ENCODE data around the gene DECR2.
A peak's percentile ranks its signal among the peaks of the same experiment; 100 is the strongest.

Gene DECR2, protein sequence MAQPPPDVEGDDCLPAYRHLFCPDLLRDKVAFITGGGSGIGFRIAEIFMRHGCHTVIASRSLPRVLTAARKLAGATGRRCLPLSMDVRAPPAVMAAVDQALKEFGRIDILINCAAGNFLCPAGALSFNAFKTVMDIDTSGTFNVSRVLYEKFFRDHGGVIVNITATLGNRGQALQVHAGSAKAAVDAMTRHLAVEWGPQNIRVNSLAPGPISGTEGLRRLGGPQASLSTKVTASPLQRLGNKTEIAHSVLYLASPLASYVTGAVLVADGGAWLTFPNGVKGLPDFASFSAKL
- total RNA-seq, result 1.9 to 7.2 (median 4.1) reads per million in 9 experiments

DNA sequence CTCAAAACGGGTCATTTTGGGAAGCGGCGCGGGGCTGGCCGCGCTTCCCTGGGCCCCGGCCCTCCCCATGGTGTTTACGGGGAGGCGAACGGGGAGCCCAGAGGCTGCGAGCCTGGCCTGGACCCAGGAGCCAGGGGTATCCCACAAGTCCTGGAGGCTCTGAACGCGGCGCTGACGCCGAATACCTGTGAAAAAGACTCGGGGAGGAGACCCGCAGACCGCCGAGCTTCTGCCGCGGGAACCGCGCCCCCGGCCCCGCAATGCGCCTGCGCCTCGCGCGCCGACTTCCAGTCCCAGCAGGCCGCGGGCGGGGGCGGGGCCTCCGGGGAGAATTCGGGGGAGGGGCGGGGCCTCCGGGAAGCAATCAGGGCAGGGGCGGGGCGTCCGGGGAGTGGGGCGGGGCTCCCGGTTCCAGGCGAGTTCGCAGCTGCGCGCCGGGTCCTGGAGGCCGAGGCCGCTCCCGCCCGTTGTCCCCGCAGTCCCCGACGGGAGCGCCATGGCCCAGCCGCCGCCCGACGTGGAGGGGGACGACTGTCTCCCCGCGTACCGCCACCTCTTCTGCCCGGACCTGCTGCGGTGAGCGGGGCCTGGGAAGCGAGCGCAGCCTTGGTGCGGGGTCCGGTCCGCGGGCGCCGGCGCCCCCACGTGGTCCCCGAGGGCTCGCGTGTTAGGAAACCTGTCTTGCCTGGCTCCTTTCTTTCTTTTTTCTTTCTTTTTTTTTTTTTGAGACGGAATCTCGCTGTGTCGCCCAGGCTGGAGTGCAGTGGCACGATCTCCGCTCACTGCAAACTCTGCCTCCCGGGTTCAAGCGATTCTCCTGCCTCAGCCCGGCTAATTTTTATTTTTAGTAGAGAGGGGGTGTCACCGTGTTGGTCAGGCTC lies at the start of gene DECR2:
DECR2 (plus strand) TSS at position 418 of the 881 bp plus-strand sequence; CDS start at position 497, 79 bp downstream.
- peak; percentile 75 for ATAC-seq (replicated peaks)
- peak within 1 kb of the TSS; percentile 85 to 86 for H3K4me3 Mint-ChIP-seq
- H3K36me3 Mint-ChIP-seq (ENCODE audit: insufficient read depth), result peaks cover 32% of the 10 kb centered on the region
- no peaks in the 10 kb centered on the region for H3K27me3 Mint-ChIP-seq
- H3K4me1 Mint-ChIP-seq (ENCODE audit: low read depth in 2 of 2), result peaks cover 5 to 19% of the 10 kb centered on the region in 2 donors
- no peaks in the 10 kb centered on the region for H3K9me3 Mint-ChIP-seq
- DNase-seq, result peak; percentile 91 to 94 (median 92)
- peak within 1 kb of the TSS; percentile 87 to 90 for H3K27ac Mint-ChIP-seq

DNA sequence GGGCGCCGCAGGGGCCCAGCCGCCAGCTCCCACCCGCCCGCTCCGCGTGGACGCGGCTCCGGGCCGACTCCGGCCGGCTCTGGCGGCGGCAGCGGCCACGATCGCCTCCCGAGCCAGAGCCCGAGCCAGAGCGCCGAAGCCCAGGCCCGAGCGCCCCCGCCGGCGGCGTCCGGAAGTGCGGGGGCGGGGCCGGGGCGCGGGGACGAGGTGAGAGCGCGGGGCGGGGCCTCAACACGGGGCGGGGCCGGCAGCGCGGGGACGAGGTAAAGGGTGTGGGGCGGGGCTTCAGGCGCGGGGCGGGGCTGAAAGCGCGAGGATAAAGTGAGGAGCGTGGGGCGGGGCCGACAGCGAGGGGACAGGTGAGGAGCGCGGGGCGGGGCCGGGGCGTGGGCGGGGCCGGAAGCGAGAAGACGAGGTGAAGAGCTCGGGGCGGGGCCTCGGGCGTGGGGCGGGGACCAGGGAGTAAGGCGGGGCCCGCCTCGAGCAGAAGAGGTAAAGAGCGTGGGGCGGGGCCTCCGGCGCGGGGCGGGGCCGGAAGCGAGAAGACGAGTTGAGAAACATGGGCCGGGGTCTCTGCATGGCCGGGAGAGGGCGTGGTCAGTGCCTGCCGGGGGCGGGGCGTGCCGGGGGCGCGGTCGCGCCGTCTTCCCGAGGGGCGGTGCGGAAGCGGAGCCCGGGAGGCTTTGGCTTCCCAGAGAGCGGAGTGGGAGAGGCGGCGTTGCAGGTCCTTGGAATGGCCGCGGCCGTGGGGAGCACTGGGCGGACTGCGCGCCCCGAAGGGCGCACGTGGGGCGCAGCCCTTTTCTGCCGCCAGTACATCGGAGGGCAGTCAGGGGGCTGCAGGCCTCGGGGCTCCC lies 48.9 kb upstream of the DECR2 start, which contains the start of gene AXIN1:
AXIN1 (minus strand) TSS at position 177 of the 857 bp plus-strand sequence. CDS start 5,698 bp downstream, outside the sequence.
- H3K36me3 Mint-ChIP-seq (ENCODE audit: insufficient read depth), result peaks cover 16% of the 10 kb centered on the region
- H3K27me3 Mint-ChIP-seq, result no peaks in the 10 kb centered on the region
- peak within 1 kb of the TSS; percentile 79 to 85 for H3K4me3 Mint-ChIP-seq
- DNase-seq, result peak; percentile 96 to 99 (median 97)
- ATAC-seq (replicated peaks), result peak; percentile 71
- H3K9me3 Mint-ChIP-seq, result no peaks in the 10 kb centered on the region
- peaks cover 38 to 46% of the 10 kb centered on the region in 2 donors for H3K4me1 Mint-ChIP-seq (ENCODE audit: low read depth in 2 of 2)
- peak within 1 kb of the TSS; percentile 56 to 86 for H3K27ac Mint-ChIP-seq

DNA sequence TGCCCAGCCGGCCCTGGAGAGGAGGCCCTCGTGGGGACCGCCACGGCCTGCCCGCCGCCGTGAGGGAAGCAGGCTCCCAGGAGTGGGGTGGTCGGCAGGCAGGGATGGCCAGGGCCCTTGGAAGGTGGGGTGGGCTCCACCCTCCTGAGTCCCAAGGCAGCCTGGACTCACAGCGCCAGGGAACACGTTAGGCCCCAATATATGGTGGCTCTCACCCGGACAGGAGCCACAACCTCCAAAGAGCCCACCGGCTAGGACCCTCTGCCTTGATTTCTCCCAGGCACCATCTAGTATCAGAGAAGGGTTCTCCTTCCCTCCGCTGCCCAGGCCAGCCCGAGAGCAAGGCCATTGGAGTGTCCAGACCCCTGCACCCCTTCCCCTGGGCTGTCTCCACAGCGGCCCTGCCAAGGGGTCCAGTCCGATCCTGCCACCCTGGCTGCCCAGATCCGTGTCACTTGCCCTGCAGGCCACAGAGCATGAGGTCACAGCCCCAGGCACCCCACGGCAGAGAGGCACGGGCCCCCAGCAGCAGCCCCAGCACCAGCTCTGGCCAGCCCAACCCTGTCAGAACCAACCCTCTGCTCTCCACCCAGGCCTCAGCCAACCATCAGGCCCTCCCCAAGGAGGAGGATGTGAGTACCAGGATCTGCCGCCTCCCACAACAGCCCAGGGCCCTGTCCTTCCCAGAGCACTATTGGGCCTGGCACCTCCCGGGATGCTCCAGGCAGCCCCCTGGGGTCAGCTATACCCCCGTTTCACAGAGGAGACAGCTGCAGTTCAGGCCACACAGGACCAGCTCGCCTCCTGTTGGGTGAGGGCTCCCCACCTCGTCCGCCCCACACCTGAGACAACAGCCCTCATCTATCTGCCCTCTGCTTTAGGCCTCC lies 48.0 kb upstream of the DECR2 start:
- no peaks in the 10 kb centered on the region for H3K9me3 Mint-ChIP-seq
- H3K36me3 Mint-ChIP-seq (ENCODE audit: insufficient read depth), result peaks cover 16% of the 10 kb centered on the region
- peak overlapping the region in 1 of 2 donors; percentile 73 for H3K27ac Mint-ChIP-seq
- peak overlapping the region; percentile 74 to 83 for H3K4me3 Mint-ChIP-seq
- DNase-seq, result peak in 2 of 3 experiments; percentile 15 to 26
- H3K27me3 Mint-ChIP-seq, result no peaks in the 10 kb centered on the region
- H3K4me1 Mint-ChIP-seq (ENCODE audit: low read depth in 2 of 2), result peaks cover 31 to 37% of the 10 kb centered on the region in 2 donors
- no peak for ATAC-seq (replicated peaks)

DNA sequence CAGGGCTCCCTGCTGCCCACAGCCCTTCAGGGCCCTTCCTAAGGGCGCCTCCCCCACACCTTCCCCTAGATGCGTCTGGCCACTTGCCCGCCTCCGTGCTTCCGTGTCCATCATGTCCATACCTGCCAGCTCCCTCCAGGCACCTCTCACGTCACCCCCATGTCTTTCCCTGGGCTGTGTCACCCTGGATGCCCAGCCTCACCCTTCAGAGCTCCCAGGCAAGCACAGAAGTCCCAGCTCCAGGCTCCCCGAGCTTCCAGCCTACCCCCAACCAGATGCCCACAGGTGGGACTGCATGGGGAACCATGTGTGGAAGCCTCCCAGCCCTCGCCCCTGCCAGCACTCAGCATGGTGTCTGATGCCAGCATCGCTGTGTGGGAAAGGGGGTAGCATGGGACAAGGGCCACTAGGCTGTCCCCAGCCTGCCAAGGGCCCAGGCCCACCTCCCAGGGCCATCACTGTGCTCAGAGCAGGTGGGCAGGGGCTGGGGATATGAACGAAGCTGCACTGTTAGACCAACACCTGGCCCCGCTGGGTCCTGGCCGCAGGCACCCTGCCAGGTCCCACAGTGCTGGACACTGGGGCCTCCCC lies 47.3 kb upstream of the DECR2 start:
- no peaks in the 10 kb centered on the region for H3K9me3 Mint-ChIP-seq
- no peaks in the 10 kb centered on the region for H3K27me3 Mint-ChIP-seq
- H3K36me3 Mint-ChIP-seq (ENCODE audit: insufficient read depth), result peaks cover 15% of the 10 kb centered on the region
- peak overlapping the region; percentile 74 to 83 for H3K4me3 Mint-ChIP-seq
- H3K4me1 Mint-ChIP-seq (ENCODE audit: low read depth in 2 of 2), result peaks cover 27 to 35% of the 10 kb centered on the region in 2 donors
- ATAC-seq (replicated peaks) (no peak), DNase-seq (no peak)
- peak overlapping the region; percentile 73 to 90 for H3K27ac Mint-ChIP-seq

DNA sequence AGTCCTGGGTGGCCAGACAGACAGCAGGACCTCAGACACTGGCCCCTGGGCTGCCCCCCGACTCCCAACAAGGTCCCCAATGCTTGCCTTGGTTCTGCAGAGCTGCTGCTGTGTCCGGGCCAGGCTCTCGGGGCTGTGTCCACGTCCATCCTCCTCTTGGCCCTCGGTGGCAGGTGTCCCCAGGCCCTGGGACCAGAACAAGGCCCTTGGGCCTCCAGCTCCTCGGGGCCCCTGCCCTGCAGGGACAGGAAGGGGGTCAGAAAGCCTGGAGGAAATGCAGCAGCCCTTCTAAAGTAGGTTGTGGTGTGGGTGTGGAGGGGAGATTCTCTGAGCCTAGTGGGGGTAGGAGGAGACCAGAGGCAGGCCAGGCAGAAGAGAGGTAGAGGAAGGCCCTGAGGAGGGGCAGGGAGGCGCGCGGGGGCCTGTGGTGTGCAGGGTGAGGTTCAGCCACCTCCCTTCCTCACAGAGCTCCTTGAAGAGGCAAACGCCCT lies 46.7 kb upstream of the DECR2 start:
- H3K4me3 Mint-ChIP-seq, result peak overlapping the region; percentile 74 to 83
- ATAC-seq (replicated peaks), result peak; percentile 55
- H3K27me3 Mint-ChIP-seq, result no peaks in the 10 kb centered on the region
- H3K36me3 Mint-ChIP-seq (ENCODE audit: insufficient read depth), result peaks cover 9% of the 10 kb centered on the region
- peak overlapping the region; percentile 73 to 90 for H3K27ac Mint-ChIP-seq
- H3K9me3 Mint-ChIP-seq, result no peaks in the 10 kb centered on the region
- DNase-seq, result peak; percentile 59 to 65 (median 60)
- peaks cover 22 to 30% of the 10 kb centered on the region in 2 donors for H3K4me1 Mint-ChIP-seq (ENCODE audit: low read depth in 2 of 2)

DNA sequence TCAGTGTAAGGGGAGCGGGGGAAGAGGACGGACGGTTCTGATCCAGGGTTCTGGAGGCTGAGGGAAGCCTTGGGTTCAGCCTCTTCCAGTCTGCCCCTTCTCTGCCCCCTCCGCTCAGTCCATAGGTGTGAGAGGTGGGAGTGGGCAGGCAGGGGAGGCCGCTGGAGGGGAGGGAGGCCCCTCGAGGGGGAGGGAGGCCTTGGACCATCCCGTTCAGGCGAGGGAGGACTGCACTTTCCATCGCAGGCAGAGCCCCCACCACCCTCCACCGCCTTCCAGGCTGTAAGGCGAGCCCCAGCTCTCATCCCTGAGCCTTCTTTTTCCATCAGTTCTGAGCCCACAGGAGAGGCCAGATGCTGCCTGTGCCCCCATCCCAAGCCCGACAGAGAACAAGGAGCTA lies 44.9 kb upstream of the DECR2 start:
- Mint-ChIP-seq H3K4me1 (ENCODE audit: low read depth in 2 of 2) (peaks cover 17 to 20% of the 10 kb centered on the region in 2 donors), H3K27me3 (no peaks in the 10 kb centered on the region), H3K4me3 (no peak overlapping the region), H3K36me3 (ENCODE audit: insufficient read depth) (peaks cover 3% of the 10 kb centered on the region), H3K9me3 (no peaks in the 10 kb centered on the region), H3K27ac (no peak overlapping the region)
- DNase-seq (no peak), ATAC-seq (replicated peaks) (no peak)

DNA sequence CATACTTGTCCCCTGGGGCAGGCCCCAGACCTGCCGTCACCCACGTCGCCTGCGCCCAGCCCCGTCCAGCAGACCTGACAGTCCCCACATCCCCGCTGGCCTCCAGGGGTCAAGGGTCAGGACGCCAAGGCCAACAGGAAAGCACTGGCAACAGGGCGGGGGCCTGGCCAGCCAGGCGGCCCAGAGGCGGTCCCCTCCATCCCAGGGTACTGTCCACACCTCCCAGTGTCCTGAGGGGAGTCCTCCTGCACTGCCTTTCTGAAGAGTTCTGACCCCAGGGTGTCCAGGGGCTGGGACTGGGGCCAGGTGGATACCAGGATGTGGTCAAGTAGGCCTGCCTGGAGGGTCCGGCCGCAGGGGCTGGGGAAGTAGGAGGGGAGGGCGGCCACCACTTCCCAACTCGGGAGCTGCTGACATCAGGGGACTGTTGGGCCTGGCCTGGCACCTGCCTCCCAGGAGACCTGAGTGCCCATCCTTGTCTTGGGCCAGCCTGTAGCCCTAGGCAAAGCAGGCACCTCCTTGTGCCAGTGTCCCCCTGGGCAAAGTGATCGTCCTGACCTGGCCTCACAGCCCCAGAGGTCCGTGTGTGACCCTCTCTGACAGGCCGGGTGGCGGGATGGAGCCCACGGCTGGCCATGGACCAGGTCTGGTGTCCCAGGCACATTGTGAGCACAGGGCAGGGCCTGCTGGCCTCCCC lies 42.5 kb upstream of the DECR2 start:
- DNase-seq (no peak), ATAC-seq (replicated peaks) (no peak)
- peaks cover 0 to 7% of the 10 kb centered on the region in 2 donors for H3K27me3 Mint-ChIP-seq
- no peaks in the 10 kb centered on the region for H3K9me3 Mint-ChIP-seq
- H3K27ac Mint-ChIP-seq, result peak overlapping the region in 1 of 2 donors; percentile 35
- H3K4me3 Mint-ChIP-seq, result no peak overlapping the region
- peaks cover 7% of the 10 kb centered on the region for H3K36me3 Mint-ChIP-seq (ENCODE audit: insufficient read depth)
- peaks cover 18 to 19% of the 10 kb centered on the region in 2 donors for H3K4me1 Mint-ChIP-seq (ENCODE audit: low read depth in 2 of 2)

DNA sequence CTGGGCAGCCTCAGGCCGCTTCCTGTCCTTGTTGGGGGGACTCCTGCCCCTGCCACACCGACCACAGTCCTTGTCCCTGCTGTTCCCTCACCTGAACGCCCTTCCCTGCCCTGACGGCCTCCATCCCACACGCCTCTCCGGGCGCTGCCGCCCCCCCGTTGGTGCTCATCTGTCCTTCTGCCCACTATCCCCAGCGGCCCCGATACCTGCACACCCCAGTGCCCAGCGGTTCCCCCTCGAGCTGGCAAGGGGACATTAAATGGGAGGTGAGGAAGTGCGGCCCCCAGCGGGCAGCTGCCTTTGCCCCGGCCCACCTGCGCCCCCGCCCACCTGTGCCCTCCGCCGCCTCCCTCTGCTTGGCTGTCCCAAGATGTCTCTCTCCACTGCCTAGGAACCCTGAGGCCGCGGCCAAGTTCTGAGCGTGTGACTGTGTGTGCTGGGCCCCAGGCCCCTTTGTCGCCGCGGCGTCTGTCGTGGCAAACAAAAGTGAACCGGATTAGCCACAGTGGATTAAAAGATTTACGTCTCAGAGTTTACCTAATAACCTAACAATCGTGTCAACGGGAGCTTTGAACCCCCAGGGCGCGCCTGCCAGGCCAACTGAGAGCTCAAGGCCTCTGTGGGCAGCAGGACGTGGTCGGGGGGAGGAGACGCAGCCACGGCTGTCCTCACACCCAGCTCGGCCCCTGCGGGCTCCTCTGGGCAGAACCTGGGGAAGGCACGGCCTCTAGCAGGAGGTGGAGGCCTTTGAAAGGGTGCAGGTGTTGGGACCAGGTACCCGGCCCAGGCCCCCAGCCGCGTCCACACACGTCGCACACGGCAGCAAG lies 41.6 kb upstream of the DECR2 start:
- Mint-ChIP-seq H3K36me3 (ENCODE audit: insufficient read depth) (peaks cover 7% of the 10 kb centered on the region), H3K4me1 (ENCODE audit: low read depth in 2 of 2) (peaks cover 12% of the 10 kb centered on the region in 2 donors), H3K27ac (no peak overlapping the region), H3K4me3 (no peak overlapping the region), H3K27me3 (peaks cover 0 to 7% of the 10 kb centered on the region in 2 donors), H3K9me3 (no peaks in the 10 kb centered on the region)
- DNase-seq (no peak), ATAC-seq (replicated peaks) (no peak)

DNA sequence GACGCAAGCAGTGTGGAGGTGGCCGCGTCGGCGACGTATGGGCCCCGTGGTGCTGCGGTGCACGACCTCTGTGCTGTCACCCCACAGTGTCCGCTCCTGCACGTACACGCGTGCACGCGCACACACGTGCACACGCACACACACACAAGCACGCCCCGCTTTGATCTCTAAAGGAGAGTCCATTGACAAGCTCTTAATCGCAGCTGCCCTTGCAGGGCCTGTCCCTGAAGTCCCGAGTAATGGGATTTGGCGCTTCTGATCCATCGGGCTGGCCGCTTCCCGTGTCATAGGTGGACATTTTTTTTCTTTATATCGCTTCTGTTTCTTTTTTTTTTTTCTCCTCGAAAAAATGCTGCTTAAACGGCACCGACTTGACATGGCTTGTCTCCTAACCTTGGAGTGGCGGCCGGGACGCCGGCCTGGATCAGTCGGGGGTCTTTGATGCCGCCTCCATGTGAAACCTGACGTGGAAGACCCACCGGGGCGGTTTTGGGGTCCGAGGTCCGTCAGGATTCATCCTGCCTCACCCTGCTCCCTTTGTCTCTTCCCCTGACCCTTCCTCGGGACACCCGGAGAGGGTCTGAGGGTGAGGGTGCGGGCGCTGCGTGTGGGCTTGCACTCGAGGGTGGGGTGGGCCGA lies 40.9 kb upstream of the DECR2 start:
- H3K4me1 Mint-ChIP-seq (ENCODE audit: low read depth in 2 of 2), result peaks cover 5 to 9% of the 10 kb centered on the region in 2 donors
- H3K27me3 Mint-ChIP-seq, result peaks cover 0 to 7% of the 10 kb centered on the region in 2 donors
- DNase-seq, result no peak
- peaks cover 7% of the 10 kb centered on the region for H3K36me3 Mint-ChIP-seq (ENCODE audit: insufficient read depth)
- ATAC-seq (replicated peaks), result no peak
- no peak overlapping the region for H3K27ac Mint-ChIP-seq
- H3K9me3 Mint-ChIP-seq, result no peaks in the 10 kb centered on the region
- no peak overlapping the region for H3K4me3 Mint-ChIP-seq

DNA sequence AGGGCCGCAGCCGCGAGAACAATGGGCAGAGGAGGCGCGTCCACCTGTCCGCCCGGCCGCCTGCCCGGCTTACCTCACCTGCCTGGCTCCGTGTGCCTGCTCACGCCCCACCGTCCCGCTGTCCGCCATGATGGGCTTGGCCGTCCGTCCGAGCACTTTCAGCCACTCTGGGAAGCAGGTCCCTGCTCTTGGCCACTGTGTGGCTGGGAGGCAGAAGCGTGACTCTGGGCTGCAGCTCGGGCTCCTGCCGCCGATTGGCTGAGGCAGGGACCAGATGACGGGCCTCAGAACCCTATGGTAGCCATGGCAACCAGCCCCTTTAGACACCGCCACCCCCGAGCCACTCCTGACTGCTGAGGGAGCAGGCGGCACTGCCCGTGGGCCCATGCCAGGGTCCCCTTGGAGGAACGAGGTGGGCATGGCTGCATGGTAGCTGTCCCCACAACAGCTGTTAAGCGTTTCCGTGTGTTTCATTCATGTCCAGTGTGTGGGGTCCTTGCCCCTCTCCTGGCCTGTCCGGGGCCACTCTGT lies 40.3 kb upstream of the DECR2 start:
- no peak for ATAC-seq (replicated peaks)
- H3K4me1 Mint-ChIP-seq (ENCODE audit: low read depth in 2 of 2), result peaks cover 5 to 8% of the 10 kb centered on the region in 2 donors
- no peaks in the 10 kb centered on the region for H3K9me3 Mint-ChIP-seq
- no peak overlapping the region for H3K4me3 Mint-ChIP-seq
- no peak for DNase-seq
- H3K27me3 Mint-ChIP-seq, result peaks cover 0 to 7% of the 10 kb centered on the region in 2 donors
- no peak overlapping the region for H3K27ac Mint-ChIP-seq
- H3K36me3 Mint-ChIP-seq (ENCODE audit: insufficient read depth), result peaks cover 7% of the 10 kb centered on the region
